ENCODE measurements around the gene PGBD5.

The PGBD5 gene

DNA sequence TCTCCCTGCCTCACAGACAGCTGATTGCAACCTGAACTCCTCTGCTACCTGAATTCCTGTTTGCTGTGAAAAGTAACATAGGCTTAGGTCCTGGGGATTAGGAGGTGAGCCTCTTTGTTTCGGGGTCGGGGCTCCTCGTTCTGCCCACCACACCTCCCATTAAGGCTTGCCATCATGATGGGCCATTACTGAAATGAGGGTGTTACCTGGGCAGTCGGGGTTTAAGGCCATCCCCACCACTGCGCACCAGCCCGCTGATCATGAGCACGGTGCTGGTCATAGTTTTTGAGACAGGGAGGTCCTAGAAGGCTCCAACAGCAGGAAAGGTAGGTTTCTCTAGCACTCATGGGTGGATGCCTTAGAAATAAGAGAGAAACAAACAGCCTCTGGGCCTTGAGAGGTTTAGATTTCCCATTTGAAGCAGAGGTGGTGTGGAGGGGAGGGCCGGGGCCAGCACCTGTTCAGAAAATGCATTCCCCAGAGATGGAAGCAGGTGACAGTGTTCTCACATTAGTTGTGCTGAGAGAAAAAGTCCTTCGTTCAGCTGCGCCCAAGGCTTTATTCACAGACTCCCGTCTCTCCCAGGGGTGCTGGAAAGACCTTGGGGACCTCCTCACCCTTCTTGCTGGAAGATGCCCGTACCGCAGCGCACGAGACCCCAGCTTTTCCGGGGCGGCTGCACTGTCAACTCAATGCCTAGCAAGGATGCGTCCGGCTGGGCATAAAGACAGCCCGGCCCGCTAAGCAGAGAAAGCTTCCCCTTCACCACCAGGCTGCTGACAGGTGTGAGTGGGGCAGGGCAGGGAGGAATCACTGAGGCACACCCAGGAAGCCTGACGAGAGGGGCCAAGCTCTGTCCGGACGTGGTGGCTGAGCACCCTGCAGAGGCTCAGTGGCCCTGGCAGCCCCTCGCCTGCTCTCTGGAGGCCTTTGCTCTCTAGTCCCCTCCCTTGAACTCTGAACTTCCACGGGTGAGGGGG is 125.5 kb downstream of the PGBD5 start:
- no peak for DNase-seq (ENCODE audit: low read depth)

- no peak for DNase-seq (ENCODE audit: low read depth)
These were observed 126.7 kb downstream of the PGBD5 start for GRCh38 chr1:230299191-230300006.

DNA sequence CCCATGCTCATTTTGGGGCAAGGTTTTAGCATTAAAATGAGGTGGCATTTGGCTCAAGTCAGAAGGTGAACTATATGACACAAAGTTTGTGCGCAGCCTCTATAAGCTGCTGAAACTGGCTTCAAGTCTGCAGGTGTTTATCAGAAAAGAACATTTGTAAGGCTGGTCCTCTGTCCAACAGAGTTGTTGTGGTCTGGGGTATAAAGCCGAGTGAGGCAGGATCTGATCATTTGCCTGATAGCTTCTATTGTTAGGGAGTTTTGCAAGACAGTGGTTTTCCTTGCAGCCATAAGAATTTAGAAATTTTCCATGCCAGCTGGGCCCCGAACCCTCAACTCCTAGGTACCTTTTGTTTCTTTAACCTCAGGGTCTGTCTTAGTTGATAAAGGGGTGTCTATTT is 130.8 kb downstream of the PGBD5 start:
- no peak for DNase-seq (ENCODE audit: low read depth)

GRCh38 chr1:230293390-230293700 is 132.8 kb downstream of the PGBD5 start:
- DNase-seq (ENCODE audit: low read depth): no peak

DNA sequence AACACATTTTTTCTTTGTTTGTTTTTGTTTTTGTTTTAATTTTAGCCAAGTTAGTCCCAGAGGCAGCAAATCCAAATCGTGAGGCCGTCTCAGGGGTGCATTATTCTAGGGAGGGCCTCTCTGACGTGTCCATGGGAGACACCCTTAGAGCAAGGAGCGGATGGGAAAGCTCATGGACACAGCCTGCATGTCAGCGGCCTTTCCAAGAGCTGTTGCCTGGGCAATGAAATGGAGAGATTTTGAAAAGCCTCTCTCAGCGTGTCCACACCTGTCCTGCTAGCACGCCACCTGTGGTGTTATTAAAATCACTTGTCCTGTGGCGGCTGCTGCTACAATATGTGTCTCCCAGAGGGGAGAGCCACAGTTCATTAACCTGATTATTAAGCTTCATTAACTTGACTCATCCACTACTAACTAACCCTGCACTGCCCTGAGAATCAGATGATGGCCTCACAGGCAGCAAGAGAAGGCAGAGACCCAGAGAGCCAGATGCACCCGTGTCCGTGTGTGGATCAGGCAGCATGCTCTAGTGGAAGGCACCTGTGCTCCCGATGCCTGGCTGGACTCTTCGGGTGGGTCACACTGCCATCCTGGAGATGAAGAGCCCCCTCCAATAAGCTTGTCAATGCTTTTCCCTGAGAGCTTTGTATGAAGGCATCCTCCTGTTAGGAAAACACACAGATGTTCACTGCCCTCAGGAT is 133.3 kb downstream of the PGBD5 start:
- no peak for DNase-seq (ENCODE audit: low read depth)

GRCh38 chr1:230291731-230292620 is 134.2 kb downstream of the PGBD5 start:
- no peak for DNase-seq (ENCODE audit: low read depth)

- DNase-seq (ENCODE audit: low read depth): no peak
These were observed 136.8 kb downstream of the PGBD5 start for GRCh38 chr1:230289350-230289644.

DNA sequence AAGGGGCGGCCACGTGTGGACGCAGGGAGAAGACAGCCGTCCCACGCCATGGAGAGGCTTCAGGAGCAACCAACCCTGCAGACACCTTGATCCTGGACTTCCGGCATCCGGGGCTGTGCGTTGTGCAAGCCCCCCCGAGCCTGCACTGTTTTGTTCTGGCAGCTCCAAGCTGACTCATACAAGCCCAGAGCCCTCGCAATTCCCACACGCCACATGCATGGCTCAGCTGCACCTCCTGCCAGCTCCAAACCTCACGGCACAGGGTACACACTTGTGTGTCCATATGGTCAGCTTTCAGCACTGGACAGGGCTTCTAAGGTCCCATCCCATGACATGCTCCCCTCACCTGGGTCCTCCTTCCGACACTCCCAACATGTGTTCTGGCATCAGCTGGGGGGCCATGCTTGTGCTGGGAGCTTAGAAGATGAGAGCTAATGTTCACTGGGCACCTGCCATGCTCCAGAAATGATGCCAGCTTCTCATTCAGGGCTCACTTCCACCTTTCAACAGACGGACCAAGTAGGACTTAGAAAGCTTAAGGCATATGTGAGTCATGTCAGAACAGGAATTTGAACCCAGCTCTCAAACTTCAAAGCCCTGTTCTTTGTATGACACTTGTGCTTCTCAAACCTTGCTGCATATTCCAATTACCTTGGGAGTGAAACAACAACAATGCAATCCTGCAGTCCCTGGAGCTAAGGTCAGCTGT is 137.3 kb downstream of the PGBD5 start:
- DNase-seq (ENCODE audit: low read depth): no peak

GRCh38 chr1:230287674-230288315 is 138.3 kb downstream of the PGBD5 start:
- DNase-seq (ENCODE audit: low read depth): no peak

DNA sequence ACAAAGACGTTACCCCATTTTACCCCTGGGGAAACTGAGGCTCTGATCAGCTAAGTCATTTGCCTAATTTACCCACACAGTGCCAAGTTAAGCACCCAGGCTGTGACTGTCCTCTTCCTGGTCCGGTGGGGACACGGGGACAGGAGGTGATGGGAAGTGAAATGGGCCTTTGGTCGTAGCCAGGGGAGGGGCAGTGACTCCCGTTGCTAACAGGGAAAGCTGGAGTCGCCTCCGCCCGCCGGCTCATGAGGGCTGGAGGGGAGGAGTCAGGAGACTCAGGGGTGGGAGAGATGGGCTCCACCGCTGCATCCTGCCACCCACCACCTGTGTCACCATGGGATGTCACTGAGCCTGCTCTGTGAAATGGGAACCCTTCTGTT is 139.3 kb downstream of the PGBD5 start:
- DNase-seq (ENCODE audit: low read depth): no peak

GRCh38 chr1:230286166-230286889 is 139.8 kb downstream of the PGBD5 start:
- no peak for DNase-seq (ENCODE audit: low read depth)

DNA sequence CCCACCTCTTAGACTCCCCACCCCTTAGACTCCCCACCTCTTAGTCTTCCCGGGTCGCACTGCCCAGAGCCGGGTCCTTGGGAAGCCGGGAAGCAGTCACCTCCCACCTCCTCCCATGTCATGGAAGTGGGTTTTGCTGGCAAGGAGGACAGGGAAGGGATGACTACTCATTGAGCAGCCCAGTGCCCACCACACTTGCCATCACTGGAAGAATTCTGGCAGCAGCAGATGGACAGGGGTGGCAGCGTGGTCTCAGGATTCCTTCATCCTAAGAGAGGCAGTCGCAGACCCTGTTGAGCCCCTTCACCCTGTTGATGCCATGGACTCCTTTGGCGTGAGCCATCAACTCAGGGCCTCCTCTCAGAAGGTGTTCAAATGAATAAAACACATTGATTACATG is 140.8 kb downstream of the PGBD5 start:
- no peak for DNase-seq (ENCODE audit: low read depth)

- no peak for DNase-seq (ENCODE audit: low read depth)
These were observed 141.2 kb downstream of the PGBD5 start for GRCh38 chr1:230284891-230285290.

GRCh38 chr1:230283678-230284077 is 142.5 kb downstream of the PGBD5 start:
- no peak for DNase-seq (ENCODE audit: low read depth)

GRCh38 chr1:230282157-230282556 is 144.0 kb downstream of the PGBD5 start:
- DNase-seq (ENCODE audit: low read depth): no peak

DNA sequence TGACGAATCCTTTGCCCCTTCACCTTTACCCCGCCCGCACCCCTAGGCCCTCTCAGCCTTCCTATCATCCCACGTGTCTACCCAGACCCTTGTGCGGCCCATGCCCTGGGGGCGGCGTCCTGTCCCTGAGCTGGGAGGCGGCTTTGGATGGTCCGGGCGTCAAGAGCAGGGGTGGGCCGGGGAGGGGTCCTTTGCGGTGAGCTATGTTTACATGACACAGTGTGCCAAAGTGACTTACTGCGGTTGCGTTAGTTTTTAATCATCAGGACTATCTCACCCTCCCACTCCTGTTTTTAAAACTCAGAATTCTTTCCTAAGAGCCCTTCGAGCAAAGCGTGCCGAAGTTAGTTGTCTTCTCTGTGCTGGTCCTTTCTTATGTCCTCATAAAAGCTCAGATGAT is 144.6 kb downstream of the PGBD5 start:
- no peak for DNase-seq (ENCODE audit: low read depth)

DNA sequence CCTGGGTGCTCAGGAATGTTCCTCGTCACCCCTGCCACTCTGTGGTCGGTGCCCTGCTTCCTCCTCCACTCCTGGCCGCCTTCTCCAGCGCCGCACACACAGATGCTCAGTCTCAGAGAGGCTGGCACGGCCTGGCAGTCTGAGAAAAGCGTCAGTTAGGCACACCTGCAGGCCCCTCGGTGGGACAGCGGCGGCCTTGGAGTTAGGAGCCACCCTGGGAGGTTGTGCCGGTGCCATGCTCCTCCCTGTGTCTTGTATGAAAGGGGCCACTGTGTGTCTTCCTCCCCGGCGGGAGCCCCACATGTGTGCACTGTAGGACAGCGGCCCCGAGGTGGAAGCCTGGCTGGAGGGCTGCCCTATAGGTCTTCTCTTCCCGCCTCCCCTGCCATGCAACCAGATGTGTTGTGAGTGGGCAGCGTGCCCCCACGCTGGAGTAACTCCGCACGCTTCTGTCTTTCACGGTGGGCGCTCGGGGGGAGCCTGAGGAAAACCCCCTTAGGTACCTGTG is 145.2 kb downstream of the PGBD5 start:
- no peak for DNase-seq (ENCODE audit: low read depth)

- no peak for DNase-seq (ENCODE audit: low read depth)
These were observed 145.9 kb downstream of the PGBD5 start for GRCh38 chr1:230280054-230280795.

- no peak for DNase-seq (ENCODE audit: low read depth)
These were observed 146.6 kb downstream of the PGBD5 start for GRCh38 chr1:230279583-230279945.
